Glomerular endothelial cell (primary cell): Measurements from ENCODE around the gene DSG2. TPM values are rescaled to one million over a fixed set of nuclear protein-coding genes. Genes with fewer than 3 reads are reported as not detected.

Source experiments
- DNase-seq: peaks from one replicate; pipeline ENCODE4 v3.0.0-alpha.2; 2011; ENCODE audit warnings: low read depth, low spot score; ENCODE audit errors: extremely low read depth
- total RNA-seq: library from RNA; depleted of rRNA; stranded (reverse); fragments of >200 nt; gene quantifications from 2 replicates; pipeline ENCODE4 v1.2.3, GENCODE V29; 2015

The DSG2 gene
- total RNA-seq, 1 donor from 2014 or later = 15.5 TPM

- DNase-seq = no peak
Measured at GRCh38 chr18:31583185-31583854, 85.3 kb downstream of the DSG2 start.

- no peak for DNase-seq
Measured at GRCh38 chr18:31585991-31586390, 88.0 kb downstream of the DSG2 start.

- no peak for DNase-seq
Measured at GRCh38 chr18:31586616-31587015, 88.6 kb downstream of the DSG2 start.

DNA sequence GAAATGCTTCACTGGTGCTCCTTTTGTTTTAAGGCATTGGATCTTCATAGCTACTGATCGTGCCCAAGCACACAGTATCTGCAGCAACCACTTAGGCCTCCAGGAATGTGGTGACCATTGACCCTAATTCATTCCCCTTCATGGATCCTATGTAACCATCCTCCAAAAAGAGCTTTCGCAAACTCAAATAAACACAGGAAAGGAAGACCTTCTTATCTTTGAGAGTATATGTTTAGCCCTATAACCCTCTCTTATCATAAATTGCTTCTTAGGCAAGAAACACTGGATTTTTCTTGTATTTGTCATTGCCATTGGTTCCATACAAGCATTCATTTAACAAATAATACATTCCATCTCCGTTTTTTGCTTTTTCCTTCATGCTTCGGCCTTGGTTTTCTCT, 89.6 kb downstream of the DSG2 start:
- no peak for DNase-seq

GRCh38 chr18:31590570-31590969, 92.6 kb downstream of the DSG2 start:
- DNase-seq = no peak

- no peak for DNase-seq
Measured at GRCh38 chr18:31591113-31591512, 93.1 kb downstream of the DSG2 start.

DNA sequence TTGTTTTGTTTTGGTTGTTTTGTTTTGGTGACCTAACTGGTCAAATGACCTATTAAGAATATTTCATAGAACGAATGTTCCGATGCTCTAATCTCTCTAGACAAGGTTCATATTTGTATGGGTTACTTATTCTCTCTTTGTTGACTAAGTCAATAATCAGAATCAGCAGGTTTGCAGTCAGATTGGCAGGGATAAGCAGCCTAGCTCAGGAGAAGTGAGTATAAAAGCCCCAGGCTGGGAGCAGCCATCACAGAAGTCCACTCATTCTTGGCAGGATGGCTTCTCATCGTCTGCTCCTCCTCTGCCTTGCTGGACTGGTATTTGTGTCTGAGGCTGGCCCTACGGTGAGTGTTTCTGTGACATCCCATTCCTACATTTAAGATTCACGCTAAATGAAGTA, 93.7 kb downstream of the DSG2 start, which contains the start of gene TTR:
TTR (plus strand) TSS at position 250 of the 400 bp plus-strand sequence; CDS start at position 276, 26 bp downstream.
- no peak for DNase-seq

- DNase-seq = no peak
Measured at GRCh38 chr18:31592506-31593157, 94.7 kb downstream of the DSG2 start.

- DNase-seq = no peak
Measured at GRCh38 chr18:31595121-31595771, 97.3 kb downstream of the DSG2 start.

- no peak for DNase-seq
Measured at GRCh38 chr18:31596081-31596872, 98.3 kb downstream of the DSG2 start.

- DNase-seq = no peak
Measured at GRCh38 chr18:31598021-31598805, 100.2 kb downstream of the DSG2 start.

Other genes starting within 250 kb of the DSG2 start
- gene DSG1, start 180.0 kb upstream of the DSG2 start, total RNA-seq = 0.15 TPM in 1 of 2 replicates, not detected in the other
- gene DSG4, start 121.4 kb upstream of the DSG2 start, total RNA-seq = not detected in 2 replicates
- not detected in 2 replicates for gene DSG3, start 50.4 kb upstream of the DSG2 start, total RNA-seq
- gene TTR, start 93.7 kb downstream of the DSG2 start, total RNA-seq = not detected in 2 replicates
- 10.2 and 11.8 TPM in 2 replicates for gene B4GALT6, start 186.4 kb downstream of the DSG2 start, total RNA-seq